Measurements from ENCODE around the gene STK38L.
A peak's percentile ranks its signal among the peaks of the same experiment; 100 is the strongest.

The STK38L gene

GRCh38 chr12:27330846-27331245 is 86.8 kb downstream of the STK38L start:
- DNase-seq = no peak

GRCh38 chr12:27331291-27331926 is 87.3 kb downstream of the STK38L start:
- DNase-seq = no peak

GRCh38 chr12:27331927-27332324 is 87.8 kb downstream of the STK38L start:
- no peak for DNase-seq

- no peak for DNase-seq
These were observed 88.3 kb downstream of the STK38L start for GRCh38 chr12:27332407-27332713.

GRCh38 chr12:27332714-27333402 is 88.8 kb downstream of the STK38L start, which contains the start of gene BMAL2:
BMAL2 (plus strand) TSS chr12:27332836; CDS start chr12:27333073, 237 bp downstream.
- DNase-seq = peak; percentile 37

GRCh38 chr12:27333403-27334009 is 89.4 kb downstream of the STK38L start:
- DNase-seq = no peak

- DNase-seq = no peak
These were observed 90.1 kb downstream of the STK38L start for GRCh38 chr12:27334042-27334720.

GRCh38 chr12:27334721-27335082 is 90.6 kb downstream of the STK38L start:
- no peak for DNase-seq

- no peak for DNase-seq
These were observed 91.5 kb downstream of the STK38L start for GRCh38 chr12:27335364-27336281.

GRCh38 chr12:27336282-27336653 is 92.2 kb downstream of the STK38L start:
- DNase-seq = no peak

GRCh38 chr12:27337376-27337775 is 93.3 kb downstream of the STK38L start:
- no peak for DNase-seq

GRCh38 chr12:27338473-27338872 is 94.4 kb downstream of the STK38L start:
- DNase-seq = no peak

GRCh38 chr12:27340971-27341370 is 96.9 kb downstream of the STK38L start:
- no peak for DNase-seq

GRCh38 chr12:27342536-27342935 is 98.5 kb downstream of the STK38L start:
- DNase-seq = no peak

GRCh38 chr12:27343255-27344000 is 99.3 kb downstream of the STK38L start:
- no peak for DNase-seq

GRCh38 chr12:27344246-27344645 is 100.2 kb downstream of the STK38L start:
- no peak for DNase-seq

- DNase-seq = no peak
These were observed 100.7 kb downstream of the STK38L start for GRCh38 chr12:27344760-27345159.

- DNase-seq = no peak
These were observed 101.3 kb downstream of the STK38L start for GRCh38 chr12:27345376-27345775.

- DNase-seq = no peak
These were observed 103.7 kb downstream of the STK38L start for GRCh38 chr12:27347779-27348178.

GRCh38 chr12:27351476-27351875 is 107.4 kb downstream of the STK38L start:
- no peak for DNase-seq

- no peak for DNase-seq
These were observed 111.4 kb downstream of the STK38L start for GRCh38 chr12:27355486-27355885.

- DNase-seq = no peak
These were observed 111.9 kb downstream of the STK38L start for GRCh38 chr12:27355979-27356378.

All from DMS79 (cell line).